ENCODE data around the gene PLCL2. TPM values are rescaled to one million over a fixed set of nuclear protein-coding genes. Genes with fewer than 3 reads are reported as not detected.

Gene PLCL2
- total RNA-seq, 1 donor from 2014 or later = 0.85 TPM

- no peak for TF ChIP-seq CTCF (IDR thresholded peaks at IDR 0.05)
- no peaks in the 10 kb centered on the region for H3K9me3 Mint-ChIP-seq (ENCODE audit: low read depth)
- DNase-seq (ENCODE audit: low spot score) = no peak
- no peaks in the 10 kb centered on the region for H3K36me3 Mint-ChIP-seq (ENCODE audit: low read depth)
- no peak overlapping the region for H3K27ac Mint-ChIP-seq (ENCODE audit: unreplicated experiment)
- H3K4me3 Mint-ChIP-seq (ENCODE audit: unreplicated experiment) = no peak overlapping the region
- no peaks in the 10 kb centered on the region for H3K27me3 Mint-ChIP-seq (ENCODE audit: low read depth)
- H3K4me1 Mint-ChIP-seq (ENCODE audit: low read depth) = no peaks in the 10 kb centered on the region
Measured at GRCh38 chr3:17013571-17013970, 128.8 kb downstream of the PLCL2 start.

GRCh38 chr3:17014284-17014683 is 129.5 kb downstream of the PLCL2 start:
- no peaks in the 10 kb centered on the region for H3K4me1 Mint-ChIP-seq (ENCODE audit: low read depth)
- no peaks in the 10 kb centered on the region for H3K36me3 Mint-ChIP-seq (ENCODE audit: low read depth)
- H3K9me3 Mint-ChIP-seq (ENCODE audit: low read depth) = no peaks in the 10 kb centered on the region
- no peak for TF ChIP-seq CTCF (IDR thresholded peaks at IDR 0.05)
- no peak overlapping the region for H3K4me3 Mint-ChIP-seq (ENCODE audit: unreplicated experiment)
- no peak for DNase-seq (ENCODE audit: low spot score)
- H3K27me3 Mint-ChIP-seq (ENCODE audit: low read depth) = no peaks in the 10 kb centered on the region
- H3K27ac Mint-ChIP-seq (ENCODE audit: unreplicated experiment) = no peak overlapping the region

- Mint-ChIP-seq H3K9me3 (ENCODE audit: low read depth) (no peaks in the 10 kb centered on the region), H3K4me3 (ENCODE audit: unreplicated experiment) (no peak overlapping the region), H3K4me1 (ENCODE audit: low read depth) (no peaks in the 10 kb centered on the region), H3K36me3 (ENCODE audit: low read depth) (no peaks in the 10 kb centered on the region), H3K27ac (ENCODE audit: unreplicated experiment) (no peak overlapping the region), H3K27me3 (ENCODE audit: low read depth) (no peaks in the 10 kb centered on the region)
- no peak for DNase-seq (ENCODE audit: low spot score)
- TF ChIP-seq CTCF (IDR thresholded peaks at IDR 0.05) = no peak
Measured at GRCh38 chr3:17014709-17015108, 130.0 kb downstream of the PLCL2 start.

- H3K27me3 Mint-ChIP-seq (ENCODE audit: low read depth) = no peaks in the 10 kb centered on the region
- H3K4me3 Mint-ChIP-seq (ENCODE audit: unreplicated experiment) = no peak overlapping the region
- H3K27ac Mint-ChIP-seq (ENCODE audit: unreplicated experiment) = no peak overlapping the region
- no peaks in the 10 kb centered on the region for H3K36me3 Mint-ChIP-seq (ENCODE audit: low read depth)
- H3K4me1 Mint-ChIP-seq (ENCODE audit: low read depth) = no peaks in the 10 kb centered on the region
- no peak for TF ChIP-seq CTCF (IDR thresholded peaks at IDR 0.05)
- DNase-seq (ENCODE audit: low spot score) = no peak
- no peaks in the 10 kb centered on the region for H3K9me3 Mint-ChIP-seq (ENCODE audit: low read depth)
Measured at GRCh38 chr3:17021614-17022013, 136.9 kb downstream of the PLCL2 start.

GRCh38 chr3:17023006-17023664 is 138.4 kb downstream of the PLCL2 start:
- H3K4me1 Mint-ChIP-seq (ENCODE audit: low read depth) = no peaks in the 10 kb centered on the region
- DNase-seq (ENCODE audit: low spot score) = no peak
- H3K36me3 Mint-ChIP-seq (ENCODE audit: low read depth) = no peaks in the 10 kb centered on the region
- no peaks in the 10 kb centered on the region for H3K9me3 Mint-ChIP-seq (ENCODE audit: low read depth)
- no peak overlapping the region for H3K4me3 Mint-ChIP-seq (ENCODE audit: unreplicated experiment)
- no peaks in the 10 kb centered on the region for H3K27me3 Mint-ChIP-seq (ENCODE audit: low read depth)
- no peak for TF ChIP-seq CTCF (IDR thresholded peaks at IDR 0.05)
- H3K27ac Mint-ChIP-seq (ENCODE audit: unreplicated experiment) = no peak overlapping the region
